IPS-NIHi11 (cell line): ENCODE results near the gene BCR.
A peak's percentile ranks its signal among the peaks of the same experiment; 100 is the strongest.

Source experiments
- DNase-seq: peaks from one replicate; pipeline ENCODE4 v3.0.0; 2012; ENCODE audit warnings: mixed read lengths, low spot score

BCR gene

DNA sequence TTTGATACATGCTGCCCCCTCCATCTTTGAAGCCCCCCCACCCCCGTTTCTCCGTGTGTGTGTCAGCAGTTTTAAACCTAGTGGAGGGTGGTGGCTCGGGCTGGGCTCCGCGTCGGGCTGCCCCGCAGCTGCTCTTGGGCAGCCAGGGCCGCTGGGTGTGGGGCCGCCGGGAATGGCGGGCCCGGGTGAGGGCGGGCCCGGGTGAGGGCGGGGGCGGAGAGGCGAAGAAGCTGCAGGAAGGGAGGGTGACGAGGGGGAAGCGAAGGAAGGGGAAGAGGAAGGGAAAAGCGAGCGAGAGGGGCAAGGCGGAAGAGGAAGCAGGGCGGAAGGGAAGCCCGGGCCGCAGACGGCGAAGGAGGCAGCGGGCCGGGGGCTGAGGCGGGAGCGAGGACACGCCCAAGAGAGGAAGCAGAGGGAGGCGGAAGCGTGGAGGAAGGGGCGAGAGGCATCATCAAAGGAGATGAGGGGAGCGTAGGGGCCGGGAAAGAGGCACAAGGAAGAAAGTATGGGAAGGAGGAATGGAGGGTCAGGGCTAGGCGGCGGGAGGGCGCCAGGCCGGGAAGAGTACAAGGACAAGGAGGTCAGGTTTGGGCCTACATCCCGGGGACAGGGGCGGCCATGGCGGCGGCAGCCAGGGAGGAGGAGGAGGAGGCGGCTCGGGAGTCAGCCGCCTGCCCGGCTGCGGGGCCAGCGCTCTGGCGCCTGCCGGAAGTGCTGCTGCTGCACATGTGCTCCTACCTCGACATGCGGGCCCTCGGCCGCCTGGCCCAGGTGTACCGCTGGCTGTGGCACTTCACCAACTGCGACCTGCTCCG, 82.4 kb downstream of the BCR start:
- no peak for DNase-seq

DNA sequence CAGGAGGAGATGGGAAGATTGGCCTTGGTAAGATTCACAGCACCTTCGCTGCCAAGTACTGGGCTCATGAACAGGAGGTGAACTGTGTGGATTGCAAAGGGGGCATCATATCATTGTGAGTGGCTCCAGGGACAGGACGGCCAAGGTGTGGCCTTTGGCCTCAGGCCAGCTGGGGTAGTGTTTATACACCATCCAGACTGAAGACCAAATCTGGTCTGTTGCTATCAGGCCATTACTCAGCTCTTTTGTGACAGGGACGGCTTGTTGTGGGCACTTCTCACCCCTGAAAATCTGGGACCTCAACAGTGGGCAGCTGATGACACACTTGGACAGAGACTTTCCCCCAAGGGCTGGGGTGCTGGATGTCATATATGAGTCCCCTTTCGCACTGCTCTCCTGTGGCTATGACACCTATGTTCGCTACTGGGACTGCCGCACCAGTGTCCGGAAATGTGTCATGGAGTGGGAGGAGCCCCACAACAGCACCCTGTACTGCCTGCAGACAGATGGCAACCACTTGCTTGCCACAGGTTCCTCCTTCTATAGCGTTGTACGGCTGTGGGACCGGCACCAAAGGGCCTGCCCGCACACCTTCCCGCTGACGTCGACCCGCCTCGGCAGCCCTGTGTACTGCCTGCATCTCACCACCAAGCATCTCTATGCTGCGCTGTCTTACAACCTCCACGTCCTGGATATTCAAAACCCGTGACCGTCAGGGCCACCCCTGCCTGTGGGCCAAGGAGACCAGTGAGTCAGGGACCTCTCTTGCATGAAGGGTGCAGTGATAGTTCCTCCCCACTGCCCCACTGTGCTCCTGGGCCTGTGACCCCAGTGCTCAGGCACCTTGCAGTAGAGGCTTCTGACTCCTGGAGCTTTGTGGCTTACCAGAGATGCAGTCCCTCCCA, 83.6 kb downstream of the BCR start:
- DNase-seq: no peak

DNA sequence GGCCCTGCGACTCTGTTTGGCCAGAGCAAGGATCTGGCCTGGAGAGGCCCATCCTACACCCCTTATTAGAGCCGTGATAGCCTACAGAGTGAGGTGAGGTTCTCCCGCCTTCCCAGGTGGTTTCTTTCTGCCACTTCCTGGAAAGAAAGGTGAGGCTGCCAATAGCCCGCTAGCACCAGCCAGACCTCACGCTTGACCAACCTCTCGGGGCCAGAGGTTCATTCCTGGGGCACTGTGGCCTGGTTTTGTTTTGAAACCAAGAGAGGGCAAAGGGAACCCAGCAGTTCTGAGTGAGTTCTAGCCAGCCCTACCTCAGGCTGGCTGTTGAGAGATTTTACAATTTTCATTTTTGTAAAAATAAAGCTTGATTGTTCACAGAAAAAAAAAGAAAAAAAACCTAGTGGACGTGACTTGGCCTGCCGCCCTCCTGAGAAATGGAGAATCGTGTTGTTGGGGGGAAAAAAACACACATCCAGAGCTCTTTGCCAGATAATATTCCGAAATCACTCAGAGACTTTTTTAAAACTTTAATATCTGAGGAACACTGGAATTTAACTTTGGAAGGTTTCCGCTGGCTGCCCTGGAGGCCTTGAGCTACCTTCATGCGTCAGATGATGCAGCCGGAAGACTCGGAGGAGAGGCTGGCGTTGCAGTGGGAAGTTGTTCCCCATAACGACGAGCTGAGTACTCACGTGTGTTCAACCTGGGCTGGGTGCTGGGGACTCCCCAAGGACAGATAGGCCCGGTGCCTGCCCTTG, 84.5 kb downstream of the BCR start:
- DNase-seq: peak; percentile 50

DNA sequence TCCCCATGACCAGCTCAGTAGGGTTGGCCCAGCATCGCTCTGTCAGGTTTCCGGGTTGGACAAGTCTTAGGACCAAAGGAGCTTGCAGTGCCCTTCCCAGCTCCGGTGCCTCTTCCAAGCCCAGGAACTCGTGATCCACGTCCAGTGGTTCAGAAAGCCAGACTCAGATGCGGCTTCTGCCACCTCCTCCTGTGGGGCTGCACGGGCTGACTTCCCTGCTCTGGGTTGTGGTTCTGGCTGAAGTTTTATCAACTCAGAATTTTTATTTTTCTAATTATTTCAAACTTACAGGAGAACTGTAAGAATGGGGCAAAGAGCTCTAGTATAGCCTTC, 85.0 kb downstream of the BCR start:
- no peak for DNase-seq

DNA sequence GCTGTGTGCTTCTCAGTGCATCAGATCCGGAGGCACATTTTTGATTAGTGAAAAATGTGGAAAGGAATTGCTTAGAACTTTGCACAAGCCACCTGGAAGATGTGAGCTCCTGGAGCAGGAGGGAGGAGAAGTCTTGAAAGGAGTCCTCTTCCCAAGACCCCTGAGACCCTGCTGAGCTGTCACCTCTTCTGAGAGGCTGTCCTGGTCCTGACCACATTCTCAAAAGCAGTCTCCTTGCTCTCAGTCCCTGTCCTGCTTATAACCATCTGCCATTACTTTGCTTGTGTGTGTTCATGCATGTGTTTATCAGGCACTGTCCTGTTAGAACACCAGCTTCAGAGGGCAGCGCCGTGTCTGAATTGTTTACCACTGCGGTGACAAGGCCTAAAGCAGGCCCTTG, 86.5 kb downstream of the BCR start:
- DNase-seq: no peak

DNA sequence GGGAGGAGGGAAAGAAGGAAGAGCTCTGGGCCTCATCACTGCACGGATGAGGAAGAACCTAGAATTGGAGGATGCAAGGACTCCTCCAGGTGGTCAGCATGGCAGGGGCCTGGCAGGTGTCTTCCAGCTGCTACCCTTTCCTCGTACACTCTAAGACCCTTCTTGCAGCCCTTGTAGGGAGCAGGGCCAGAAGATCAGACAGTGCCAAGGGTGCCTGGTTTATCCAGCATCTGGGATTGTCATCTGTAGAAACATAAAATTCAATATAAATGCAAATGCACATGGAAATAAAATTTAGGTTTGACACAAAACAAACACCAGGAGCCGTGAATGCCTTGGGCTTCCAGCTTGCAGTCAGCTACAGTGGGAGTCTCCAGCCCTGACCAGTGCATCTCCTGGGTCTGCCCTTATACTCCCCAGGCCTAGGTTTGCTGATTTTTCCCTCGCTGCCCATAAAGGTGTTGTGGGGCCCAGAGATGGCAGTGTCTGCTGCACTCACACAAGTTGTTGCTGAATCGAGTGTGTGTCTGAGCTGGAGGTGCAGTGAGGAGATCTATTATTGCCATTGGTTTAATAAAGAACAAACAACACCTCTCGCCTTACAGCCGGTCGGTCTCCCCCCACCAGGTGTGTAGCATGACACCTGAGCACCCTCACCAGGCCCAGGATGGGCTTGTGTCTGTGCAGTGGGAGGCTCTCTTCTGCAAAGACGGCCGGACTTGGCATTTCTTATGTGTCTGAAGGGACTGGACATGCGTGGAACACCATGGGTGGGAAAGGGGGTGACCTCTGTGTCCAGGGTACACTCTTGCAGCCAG, 87.1 kb downstream of the BCR start:
- no peak for DNase-seq

DNA sequence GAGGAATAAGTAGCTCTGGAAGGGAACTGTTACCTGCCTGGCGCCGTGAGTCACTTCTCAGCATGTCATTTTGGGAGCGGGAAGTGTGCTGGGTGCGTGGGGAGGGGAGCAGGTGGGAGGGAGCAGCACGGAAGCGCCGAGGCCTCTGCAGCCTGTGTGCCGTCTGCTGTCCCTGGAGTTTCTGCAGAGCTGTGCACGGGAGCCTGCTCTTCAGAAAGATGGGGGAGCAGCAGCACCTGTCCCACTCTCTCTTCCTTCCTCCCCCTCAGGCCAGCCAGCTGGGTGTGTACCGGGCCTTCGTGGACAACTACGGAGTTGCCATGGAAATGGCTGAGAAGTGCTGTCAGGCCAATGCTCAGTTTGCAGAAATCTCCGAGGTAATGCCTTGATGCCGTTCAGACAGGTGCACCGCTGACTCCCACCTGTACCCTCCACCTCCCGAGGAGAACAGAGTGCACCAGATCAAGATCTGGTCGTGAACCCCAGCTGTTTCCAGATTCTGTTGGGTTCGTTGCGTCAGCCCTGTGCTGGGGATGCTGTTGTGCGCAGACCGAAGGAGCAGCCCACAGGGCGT, 87.9 kb downstream of the BCR start:
- DNase-seq: no peak

DNA sequence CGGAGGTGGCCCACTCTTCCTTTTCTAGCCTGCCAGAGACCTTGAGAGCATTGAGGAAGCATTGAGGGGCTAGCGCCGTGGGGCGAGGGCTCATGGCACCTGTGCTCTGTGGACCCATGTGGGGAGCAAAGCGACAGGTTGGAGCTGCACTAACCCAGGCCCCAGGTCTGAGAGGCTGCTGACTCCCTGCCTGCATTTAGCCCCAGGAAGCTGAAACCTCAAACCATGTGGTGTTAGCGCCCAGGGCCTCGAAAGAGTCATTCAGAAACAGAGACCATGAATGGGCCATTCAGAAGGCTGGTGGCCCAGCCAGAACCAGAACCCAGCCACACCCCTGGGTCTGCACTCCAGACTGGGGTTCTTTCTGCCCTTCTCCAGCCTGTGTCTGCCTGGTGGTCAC, 88.6 kb downstream of the BCR start:
- no peak for DNase-seq

DNA sequence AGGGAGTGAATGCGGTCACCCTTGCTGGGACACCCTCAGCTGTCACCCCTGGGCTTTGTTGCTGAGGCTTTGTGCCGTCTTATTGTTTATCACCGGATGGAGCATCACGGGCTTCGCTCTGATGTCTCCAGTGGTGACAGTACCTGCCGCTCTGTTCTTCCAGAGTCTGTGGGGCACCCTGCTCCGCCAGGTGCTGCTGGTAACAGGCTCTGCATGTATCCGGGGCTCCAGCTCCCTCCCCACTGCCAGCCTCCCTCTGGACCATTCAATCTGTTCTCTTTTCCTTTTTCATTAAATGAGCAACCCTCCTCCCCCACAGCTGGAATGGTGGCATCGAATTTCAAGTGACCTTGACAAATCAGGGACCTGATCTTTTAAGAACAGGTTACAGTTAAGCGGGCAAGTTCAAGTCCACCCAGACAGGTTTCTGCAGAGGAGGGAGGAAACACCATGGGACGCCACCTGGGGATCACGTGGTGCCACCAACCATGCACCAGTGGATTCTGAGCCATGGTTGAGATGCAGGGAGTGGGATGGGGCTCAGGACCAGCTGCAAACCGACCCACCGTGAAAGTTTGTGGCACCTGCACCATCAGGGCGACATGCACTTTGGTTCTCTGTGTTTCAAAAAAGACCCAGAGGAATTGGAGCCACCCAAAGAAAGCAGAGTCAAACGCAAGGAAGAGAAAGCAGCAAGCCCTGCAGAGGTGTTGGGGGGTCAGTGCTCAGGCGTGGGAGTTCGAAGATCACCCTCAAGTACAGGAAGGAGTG, 89.3 kb downstream of the BCR start:
- DNase-seq: peak; percentile 72

DNA sequence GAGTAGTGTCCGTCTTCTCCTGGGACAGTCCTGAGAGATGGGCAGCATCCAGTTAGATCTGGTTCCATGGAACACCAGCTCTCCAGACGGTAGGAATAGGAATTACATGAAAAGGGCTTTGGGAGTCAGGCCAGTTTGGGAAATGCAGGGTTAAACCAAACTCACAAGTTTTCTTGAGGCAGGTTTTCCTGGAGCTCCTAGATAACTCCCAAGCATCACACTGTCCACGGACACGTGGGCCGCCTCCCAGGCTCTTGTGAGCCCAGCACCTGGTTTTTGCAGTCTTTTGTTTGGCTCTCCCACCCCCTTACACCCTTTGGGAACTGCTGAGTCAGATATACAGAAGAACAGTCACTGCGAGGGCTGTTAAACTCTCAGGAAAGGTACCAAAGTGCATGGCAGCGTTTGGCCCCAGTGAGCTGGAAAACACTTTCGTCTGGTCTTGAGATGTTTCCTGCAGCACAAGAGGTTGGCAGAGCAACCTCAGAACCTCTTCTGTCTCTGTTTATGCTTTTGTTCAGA, 90.0 kb downstream of the BCR start:
- peak; percentile 38 for DNase-seq

DNA sequence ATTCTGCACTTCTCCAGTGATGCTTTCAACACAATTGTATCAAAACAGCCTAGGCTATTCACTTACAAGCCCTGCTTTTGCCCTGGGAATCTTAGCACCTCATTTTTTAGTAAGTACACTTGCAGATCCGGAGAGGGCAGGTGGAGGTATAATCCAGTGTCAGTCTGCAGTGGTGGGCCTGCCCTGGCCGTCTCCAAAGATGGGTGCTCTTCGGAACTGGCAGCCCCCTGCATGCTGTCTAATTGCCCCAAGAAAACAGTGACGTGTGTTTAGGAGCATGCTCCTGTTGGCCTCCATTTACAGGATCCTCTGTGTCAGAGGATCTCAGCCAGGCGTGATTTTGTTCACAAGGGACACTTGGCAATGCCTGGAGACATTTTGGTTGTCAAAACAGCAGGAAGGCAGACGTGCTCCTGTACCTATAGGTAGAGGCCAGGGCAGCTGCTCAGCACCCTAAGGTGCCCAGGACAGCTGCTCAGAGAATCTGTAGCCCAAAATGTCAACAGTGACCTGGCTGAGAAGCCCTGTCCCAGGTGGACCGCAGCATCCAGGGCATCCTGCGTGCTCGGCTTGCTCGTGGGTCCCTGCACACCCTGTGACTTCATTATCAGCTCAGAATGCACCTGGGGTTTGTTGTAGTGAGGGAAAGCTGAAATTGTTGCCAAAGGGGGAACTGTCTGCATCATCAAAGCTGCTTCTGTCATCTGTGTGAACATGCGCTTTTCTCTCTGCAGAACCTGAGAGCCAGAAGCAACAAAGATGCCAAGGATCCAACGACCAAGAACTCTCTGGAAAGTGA, 90.7 kb downstream of the BCR start:
- DNase-seq: no peak

DNA sequence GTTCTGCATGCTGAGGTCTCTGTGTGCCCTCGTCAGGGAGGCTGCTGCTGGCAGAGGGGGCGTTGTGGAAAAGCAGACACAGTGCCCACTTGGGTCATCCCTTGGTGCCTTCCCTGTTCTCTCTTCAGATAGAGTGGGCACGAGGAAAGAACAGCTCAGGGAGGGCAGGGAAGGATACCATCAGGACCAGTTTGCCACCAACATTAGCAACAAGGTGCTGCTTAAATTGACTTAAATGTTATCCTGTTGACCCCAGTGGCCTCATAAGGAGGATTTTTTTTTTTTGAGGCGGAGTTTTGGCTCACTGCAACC, 91.2 kb downstream of the BCR start:
- DNase-seq: no peak

DNA sequence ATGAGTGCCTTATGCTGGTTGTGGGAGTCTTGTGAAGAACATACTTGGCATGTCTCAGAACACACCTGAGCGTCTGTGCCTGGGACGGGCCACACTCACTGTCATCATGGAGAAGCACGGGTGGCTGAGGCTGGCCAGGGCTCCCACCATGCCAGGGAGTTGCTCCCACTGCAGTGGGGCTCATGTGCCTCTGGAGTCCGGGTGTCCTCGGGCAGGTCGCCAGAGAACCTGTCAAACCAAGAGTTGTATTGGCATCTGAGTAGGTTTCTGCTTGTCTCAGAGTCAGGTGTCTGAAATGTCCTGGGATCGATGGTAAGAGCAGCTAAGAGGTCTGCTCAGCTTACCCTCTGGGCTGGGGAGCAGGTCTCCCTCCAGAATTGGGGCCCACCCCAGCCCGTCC, 92.1 kb downstream of the BCR start:
- DNase-seq: no peak

DNA sequence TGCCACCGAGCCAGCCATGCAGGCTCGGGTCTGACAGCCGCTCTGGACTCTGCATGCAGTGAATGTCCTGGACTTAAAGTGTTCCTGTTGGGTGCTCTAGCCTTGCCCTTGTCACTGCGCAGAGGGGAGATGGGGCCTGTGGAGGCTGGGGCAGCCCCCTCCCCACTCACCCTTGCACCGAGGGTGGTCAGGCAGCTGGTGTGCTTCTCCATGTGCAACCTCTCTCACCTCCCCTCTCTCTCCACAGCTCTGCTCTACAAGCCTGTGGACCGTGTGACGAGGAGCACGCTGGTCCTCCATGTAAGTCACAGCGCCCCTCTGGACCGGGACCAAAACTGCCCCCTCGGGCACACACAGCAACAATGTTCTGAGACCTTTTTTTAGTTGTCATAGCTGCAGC, 92.5 kb downstream of the BCR start:
- no peak for DNase-seq

DNA sequence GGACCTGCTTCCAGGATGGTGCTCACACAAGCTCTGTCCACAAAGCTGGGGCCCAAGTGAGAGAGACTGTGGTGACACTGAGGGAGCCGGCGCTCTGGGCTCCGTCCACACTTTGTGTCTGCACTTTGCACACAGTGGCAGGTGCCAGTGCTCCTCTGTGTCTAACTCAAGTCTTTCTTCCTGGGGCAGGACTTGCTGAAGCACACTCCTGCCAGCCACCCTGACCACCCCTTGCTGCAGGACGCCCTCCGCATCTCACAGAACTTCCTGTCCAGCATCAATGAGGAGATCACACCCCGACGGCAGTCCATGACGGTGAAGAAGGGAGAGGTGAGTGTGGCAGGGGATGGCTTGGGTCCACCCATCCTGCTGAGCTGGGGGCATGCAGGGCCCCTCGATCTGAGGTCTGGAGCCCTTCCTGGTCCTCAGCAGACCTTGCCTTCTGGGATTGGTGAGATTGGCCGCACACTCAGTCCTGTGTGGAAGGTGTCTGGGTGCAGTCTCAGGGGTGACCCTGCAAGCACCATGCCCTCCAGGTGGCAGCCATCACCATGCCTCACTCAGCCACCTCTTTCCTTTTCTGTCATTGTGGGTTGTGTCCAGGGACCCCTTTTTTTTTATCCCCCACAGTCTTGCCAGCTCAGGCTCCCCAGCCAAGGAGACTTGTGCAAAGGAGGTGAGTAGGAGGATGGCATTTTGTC, 93.3 kb downstream of the BCR start:
- no peak for DNase-seq

DNA sequence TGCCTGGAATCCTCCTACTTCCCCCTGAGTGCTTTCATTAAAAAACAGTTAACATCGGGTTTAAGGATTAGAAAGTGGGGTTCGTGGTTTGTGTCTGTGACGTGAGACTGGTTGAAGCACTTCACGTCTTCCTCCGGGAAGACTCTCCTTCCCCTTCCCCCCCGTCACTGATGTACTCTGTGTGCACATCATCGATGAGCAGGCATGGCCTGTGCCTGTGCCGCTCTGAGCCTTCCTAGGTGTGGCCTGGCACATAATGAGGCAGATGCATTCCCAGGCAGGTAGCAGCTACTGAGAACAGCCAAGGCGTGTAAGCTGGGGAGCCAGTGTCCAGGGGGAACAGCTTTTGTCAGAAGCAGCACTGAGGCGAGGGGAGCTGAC, 93.8 kb downstream of the BCR start:
- DNase-seq: no peak

DNA sequence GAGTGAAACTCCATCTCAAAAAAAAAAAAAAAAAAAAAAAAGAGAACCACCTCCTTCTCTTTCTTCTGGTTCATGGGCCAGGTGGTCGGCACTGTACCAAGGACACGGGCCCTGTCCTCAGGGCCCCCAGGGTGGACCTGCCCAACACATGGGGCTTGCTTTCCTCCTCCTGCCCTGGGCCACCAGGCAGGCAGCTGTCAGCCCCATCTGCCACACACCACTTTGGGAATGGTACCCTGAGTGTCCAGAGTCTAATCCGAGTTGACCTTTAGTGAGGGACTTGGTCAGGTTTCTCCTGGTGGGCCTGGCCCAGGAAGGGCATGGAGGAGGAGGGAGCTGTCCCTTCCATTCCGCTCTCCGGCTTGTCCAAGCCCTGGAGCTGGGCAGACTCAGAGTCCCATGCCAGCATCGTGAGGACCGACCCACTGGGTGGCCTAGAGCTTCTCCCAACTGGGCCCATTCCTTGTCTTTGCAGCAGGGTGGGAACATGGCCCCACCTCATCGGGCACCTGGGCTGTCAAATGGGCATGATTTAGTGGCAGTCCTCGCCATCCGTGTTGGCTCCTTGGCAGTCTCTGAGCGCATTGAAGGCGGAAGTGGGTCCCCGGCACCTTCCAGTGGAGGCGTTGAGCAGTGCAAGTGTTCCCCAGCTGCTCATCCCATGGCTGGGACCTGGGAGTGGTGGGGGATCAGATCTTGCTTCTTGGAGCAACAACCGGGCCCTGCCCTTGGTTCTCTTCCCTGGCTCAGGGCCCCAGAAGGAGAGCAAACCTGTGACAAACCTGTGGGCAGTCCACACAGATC, 94.8 kb downstream of the BCR start:
- no peak for DNase-seq

DNA sequence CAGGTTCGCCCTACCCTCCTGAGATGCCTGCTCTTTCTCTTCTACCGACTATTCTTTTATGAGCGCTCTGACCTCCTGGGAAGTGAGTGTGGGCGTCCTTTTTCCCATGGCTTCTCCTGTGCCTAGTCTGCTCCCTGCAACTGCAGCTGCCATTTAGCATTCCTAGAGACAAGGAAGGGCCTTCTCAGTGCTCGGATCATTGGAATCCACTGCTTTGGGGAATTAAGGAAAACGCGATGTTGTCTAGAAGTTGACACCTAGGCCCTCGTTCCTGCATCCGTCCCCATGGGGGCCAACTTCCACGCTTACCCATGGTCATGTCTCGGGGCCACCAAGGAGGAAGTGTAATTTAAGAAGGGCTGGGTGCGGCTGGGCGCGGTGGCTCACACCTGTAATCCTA, 95.4 kb downstream of the BCR start:
- no peak for DNase-seq
